DLD1 (cell line): ENCODE measurements around the gene HKDC1.

ENCODE experiments used
- in situ Hi-C: cut with HindIII; loops from 2 replicates; pipeline ENCODE4 v1.10.0; 2017; ENCODE audit warnings: low sequenced_read_pairs

Gene HKDC1

DNA sequence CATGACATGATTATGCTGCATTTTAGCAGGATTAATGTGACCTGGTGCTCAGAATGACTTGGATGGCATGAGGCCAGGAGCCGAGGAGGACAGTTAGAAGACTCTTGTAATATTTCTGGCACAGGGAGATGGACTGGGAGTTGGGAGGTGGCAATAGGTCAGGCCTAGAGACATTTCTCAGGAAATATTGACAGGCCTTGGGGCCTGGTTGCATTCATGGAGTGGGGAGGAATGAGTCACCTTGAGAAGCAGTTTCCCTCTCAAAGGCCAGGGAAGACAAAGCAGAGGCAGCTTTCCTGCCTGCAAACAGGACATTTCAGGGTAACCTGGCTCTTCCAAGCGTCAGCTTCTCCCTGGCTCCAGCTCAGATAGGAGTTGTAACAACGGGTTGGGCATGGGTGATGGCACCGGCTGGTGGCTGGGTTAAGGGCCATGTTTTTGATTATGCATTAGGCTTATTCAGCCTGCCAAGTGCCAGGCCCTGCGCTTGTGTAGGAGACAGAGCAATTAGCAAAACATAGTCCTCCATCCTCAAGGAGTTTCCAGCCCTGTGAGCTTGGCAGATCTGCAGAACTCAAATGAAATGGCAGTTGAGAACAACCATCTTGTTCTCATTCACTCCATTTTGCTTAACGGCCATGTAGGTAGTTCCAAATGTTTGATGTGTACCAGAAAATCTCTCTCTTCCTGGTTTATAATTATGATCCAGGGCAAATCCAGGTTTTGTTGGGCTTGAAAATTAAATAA is 96.4 kb downstream of the HKDC1 start:
- in situ Hi-C loops = no loop called here
